ENCODE data around the gene PRKCA.
A peak's percentile ranks its signal among the peaks of the same experiment; 100 is the strongest.
"Not testable (repeated sequence)": the region's sequence is repeated elsewhere in the genome, so short reads cannot be mapped to it uniquely, and the experiment has no call there.

PRKCA gene

DNA sequence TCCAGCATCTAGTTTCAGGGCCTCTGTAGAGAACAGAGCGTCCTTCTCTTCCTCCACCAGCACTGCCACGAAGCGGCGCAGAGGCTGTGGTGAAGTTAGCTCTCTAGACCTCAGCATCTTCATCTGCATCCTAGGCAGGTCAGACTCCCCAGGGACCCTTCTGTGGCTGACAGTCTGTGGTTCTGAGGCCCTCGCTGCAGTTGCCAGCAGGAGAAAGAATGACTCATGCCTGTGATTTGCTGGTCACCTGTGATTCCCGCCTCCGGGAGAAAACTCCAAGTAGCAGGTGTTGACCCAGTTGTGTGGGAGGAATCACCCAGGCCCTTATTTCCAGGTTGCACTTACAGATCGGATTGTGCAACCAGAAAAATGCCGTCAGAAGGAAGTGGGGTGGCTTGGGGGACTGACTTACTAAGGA lies 415.2 kb downstream of the PRKCA start:
- no peaks in the 10 kb centered on the region for H3K9me3 Mint-ChIP-seq
- no peak overlapping the region for H3K27ac Mint-ChIP-seq
- H3K36me3 Mint-ChIP-seq: peaks cover 5% of the 10 kb centered on the region

DNA sequence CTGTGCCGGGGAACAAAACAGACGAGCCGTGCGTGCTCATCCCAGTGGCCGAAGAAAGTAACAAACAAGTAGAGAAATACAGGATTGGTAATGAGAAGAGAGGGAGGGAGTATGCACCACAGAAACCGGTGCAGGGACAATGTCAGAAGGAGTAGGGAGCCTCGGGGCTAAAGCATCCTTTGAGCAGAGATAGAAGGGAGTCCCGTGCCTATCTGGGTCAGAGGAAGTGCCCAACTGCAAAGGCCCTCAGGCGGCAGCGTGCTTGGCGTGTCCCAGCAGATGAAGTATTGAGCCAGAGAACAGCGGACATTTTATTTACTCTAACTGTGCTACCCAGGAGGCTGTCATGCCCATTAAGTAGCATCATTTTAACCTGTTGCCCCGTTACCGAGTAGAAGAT lies 417.6 kb downstream of the PRKCA start:
- Mint-ChIP-seq H3K27ac (no peak overlapping the region), H3K4me1 (peaks cover 18% of the 10 kb centered on the region), H3K9me3 (no peaks in the 10 kb centered on the region), H3K36me3 (peaks cover 5% of the 10 kb centered on the region), H3K4me3 (no peak overlapping the region), H3K27me3 (no peaks in the 10 kb centered on the region)

More for the DNA sequence above, 415.2 kb downstream of the PRKCA start:
- peaks cover 17% of the 10 kb centered on the region for H3K4me1 Mint-ChIP-seq
- H3K4me3 Mint-ChIP-seq: no peak overlapping the region
- no peaks in the 10 kb centered on the region for H3K27me3 Mint-ChIP-seq

DNA sequence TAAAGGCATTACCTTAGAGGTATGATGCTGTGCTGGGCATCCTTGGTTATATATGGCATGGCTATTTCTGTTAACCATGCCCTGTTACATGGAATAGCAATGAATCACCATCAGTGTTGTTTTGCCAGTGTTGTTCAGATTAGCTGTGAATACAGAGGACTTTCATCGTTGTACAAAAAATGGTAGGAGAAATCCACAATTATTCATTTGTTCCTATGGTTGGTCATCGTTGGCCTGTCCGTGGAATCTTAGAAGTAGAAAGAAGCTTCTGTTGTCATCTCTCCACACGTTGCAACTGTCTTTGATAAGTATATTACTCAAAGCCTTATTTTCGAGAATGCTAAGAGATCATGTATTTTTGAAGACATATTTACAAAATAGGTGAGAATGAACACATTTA lies 418.2 kb downstream of the PRKCA start:
- no peaks in the 10 kb centered on the region for H3K27me3 Mint-ChIP-seq
- H3K27ac Mint-ChIP-seq: no peak overlapping the region
- H3K4me3 Mint-ChIP-seq: no peak overlapping the region
- H3K9me3 Mint-ChIP-seq: no peaks in the 10 kb centered on the region
- peaks cover 23% of the 10 kb centered on the region for H3K4me1 Mint-ChIP-seq
- peaks cover 5% of the 10 kb centered on the region for H3K36me3 Mint-ChIP-seq

DNA sequence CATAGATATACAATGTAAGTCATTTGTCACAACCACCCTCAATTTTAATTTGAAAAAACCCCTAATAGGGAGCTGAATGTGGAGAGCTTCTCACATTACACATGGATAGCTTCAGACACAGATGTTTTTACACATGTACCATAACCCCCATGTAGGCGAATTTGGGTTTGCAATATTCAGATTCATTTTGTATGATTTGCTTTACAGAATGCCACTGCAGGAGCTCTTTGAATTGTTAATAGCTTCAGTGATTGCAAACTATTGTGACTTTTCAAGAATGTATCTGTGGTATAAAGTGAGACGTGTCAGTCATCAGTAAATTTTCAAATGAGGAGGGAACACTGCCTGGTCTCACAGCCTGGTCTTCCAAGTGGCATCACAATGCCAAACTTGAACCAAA lies 419.9 kb downstream of the PRKCA start:
- H3K27ac Mint-ChIP-seq: no peak overlapping the region
- H3K27me3 Mint-ChIP-seq: no peaks in the 10 kb centered on the region
- H3K9me3 Mint-ChIP-seq: no peaks in the 10 kb centered on the region
- peaks cover 5% of the 10 kb centered on the region for H3K36me3 Mint-ChIP-seq
- no peak overlapping the region for H3K4me3 Mint-ChIP-seq
- H3K4me1 Mint-ChIP-seq: peaks cover 27% of the 10 kb centered on the region

DNA sequence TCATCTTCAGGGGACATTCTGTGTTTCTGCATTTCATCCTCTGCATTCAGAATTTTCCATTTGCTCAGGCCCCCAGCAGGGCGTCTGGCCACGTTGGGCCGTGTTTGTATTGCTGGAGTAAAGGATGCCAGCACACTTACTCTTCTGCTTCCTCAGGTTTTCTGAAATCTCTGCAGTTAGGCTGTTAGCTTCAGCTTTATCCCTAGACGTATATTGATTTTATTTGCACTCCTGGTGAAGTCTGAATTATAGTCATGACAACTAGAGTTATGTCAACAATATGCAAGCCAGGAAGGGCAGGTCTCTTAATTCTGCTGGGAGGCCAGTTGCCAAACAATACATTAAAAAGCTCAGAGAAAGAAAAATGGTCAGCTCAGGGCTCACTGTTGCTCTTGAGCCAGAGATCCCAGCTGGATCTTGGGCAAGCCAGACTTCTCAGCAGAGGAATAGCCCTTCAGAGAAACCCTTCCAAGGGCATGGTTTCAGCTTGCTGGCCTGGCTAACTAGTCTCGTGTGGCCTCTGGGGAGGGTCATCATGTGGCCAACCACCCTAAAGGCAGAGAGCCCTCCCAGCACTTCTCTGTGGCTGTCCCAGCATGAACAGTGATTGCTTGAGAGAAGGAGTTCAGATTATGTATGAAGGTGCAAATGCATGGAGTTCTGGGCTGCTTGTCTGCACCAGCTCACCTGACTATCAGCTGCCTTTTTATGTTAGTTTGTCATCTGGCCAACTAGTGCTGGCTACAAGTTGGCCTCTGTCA lies 422.3 kb downstream of the PRKCA start:
- Mint-ChIP-seq H3K4me1 (peaks cover 27% of the 10 kb centered on the region), H3K4me3 (no peak overlapping the region), H3K27me3 (no peaks in the 10 kb centered on the region)

DNA sequence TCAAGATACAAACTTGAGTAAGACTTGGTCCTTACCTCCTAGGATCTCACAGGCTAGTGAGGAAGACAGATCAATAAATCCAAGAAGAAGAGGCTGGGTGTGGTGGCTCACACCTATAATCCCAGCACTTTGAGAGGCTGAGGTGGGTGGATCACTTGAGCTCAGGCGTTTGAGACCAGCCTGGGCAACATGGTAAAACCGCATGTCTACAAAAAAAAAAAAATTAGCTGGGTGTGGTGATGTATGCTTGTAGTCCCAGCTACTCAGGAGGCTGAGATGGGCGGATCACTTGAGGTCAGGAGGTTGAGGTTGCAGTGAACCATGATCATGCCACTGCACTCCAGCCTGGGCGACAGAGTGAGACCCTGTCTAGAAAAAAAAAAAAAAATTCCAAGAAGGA lies 423.0 kb downstream of the PRKCA start:
- Mint-ChIP-seq H3K27ac (peak overlapping the region; percentile 73), H3K4me1 (peaks cover 27% of the 10 kb centered on the region)
- H3K9me3 Mint-ChIP-seq, H3K27me3 Mint-ChIP-seq, H3K4me3 Mint-ChIP-seq, H3K36me3 Mint-ChIP-seq: not testable (repeated sequence)

More for the DNA sequence above, 422.3 kb downstream of the PRKCA start:
- Mint-ChIP-seq H3K36me3 (no peaks in the 10 kb centered on the region), H3K9me3 (no peaks in the 10 kb centered on the region), H3K27ac (no peak overlapping the region)

DNA sequence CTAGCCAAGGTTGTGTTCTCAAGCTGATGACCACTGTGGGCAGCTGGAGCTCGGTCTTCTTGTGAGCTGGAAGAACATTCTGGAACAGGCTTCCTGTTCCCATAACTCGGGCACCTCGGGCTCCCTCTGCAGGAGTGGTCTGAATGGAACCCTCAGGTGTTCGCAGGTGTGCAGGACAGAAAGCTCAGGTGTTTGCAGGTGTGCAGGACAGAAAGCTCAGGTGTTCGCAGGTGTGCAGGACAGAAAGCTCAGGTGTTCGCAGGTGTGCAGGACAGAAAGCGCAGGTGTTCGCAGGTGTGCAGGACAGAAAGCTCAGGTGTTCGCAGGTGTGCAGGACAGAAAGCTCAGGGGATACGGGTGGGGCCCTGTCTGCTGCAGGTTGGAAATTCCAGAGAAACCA lies 423.5 kb downstream of the PRKCA start:
- Mint-ChIP-seq H3K27me3 (no peaks in the 10 kb centered on the region), H3K36me3 (no peaks in the 10 kb centered on the region), H3K4me1 (peaks cover 23% of the 10 kb centered on the region), H3K27ac (peak overlapping the region; percentile 84), H3K9me3 (no peaks in the 10 kb centered on the region), H3K4me3 (no peak overlapping the region)

DNA sequence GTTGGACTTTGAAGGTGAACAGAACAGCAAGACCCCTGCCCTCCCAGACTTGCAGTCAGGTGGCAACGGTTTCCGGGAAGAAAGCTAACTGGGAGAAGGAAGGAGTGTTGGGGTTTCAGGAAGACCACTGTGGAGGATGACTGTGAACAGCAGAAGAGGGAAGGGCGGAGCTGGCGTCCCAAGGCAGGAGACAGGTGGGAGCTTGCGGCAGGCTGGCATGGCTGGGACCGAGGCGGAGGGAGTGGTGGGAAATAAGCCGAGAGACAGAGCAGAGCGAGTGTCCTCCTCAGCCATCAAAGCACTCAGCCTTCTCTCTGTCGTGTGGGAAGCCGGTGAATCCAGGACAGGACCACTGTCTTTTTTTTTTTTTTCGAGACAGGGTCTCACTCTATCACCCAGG lies 424.0 kb downstream of the PRKCA start:
- H3K36me3 Mint-ChIP-seq: no peaks in the 10 kb centered on the region
- peaks cover 23% of the 10 kb centered on the region for H3K4me1 Mint-ChIP-seq
- no peak overlapping the region for H3K4me3 Mint-ChIP-seq
- H3K27ac Mint-ChIP-seq: peak overlapping the region; percentile 84
- H3K27me3 Mint-ChIP-seq: no peaks in the 10 kb centered on the region
- H3K9me3 Mint-ChIP-seq: no peaks in the 10 kb centered on the region

DNA sequence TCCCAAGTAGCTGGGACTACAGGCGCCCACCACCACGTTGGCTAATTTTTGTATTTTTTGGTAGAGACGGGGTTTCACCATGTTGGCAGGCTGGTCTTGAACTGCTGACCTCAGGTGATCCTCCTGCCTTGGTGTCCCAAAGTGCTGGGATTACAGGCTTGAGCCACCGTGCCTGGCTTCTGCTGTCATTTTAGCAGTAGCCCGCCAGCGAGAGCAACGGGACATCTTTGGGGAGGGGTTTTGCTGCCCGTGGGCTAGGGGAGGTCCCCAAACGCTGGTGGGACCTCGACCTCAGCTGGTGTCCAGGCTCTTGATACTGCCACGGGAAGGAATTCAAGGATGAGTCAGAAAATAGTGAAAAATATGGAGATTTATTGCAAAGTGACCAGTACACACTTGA lies 424.4 kb downstream of the PRKCA start:
- Mint-ChIP-seq H3K27ac (no peak overlapping the region), H3K27me3 (no peaks in the 10 kb centered on the region), H3K4me1 (peaks cover 23% of the 10 kb centered on the region), H3K36me3 (no peaks in the 10 kb centered on the region), H3K4me3 (no peak overlapping the region), H3K9me3 (no peaks in the 10 kb centered on the region)

DNA sequence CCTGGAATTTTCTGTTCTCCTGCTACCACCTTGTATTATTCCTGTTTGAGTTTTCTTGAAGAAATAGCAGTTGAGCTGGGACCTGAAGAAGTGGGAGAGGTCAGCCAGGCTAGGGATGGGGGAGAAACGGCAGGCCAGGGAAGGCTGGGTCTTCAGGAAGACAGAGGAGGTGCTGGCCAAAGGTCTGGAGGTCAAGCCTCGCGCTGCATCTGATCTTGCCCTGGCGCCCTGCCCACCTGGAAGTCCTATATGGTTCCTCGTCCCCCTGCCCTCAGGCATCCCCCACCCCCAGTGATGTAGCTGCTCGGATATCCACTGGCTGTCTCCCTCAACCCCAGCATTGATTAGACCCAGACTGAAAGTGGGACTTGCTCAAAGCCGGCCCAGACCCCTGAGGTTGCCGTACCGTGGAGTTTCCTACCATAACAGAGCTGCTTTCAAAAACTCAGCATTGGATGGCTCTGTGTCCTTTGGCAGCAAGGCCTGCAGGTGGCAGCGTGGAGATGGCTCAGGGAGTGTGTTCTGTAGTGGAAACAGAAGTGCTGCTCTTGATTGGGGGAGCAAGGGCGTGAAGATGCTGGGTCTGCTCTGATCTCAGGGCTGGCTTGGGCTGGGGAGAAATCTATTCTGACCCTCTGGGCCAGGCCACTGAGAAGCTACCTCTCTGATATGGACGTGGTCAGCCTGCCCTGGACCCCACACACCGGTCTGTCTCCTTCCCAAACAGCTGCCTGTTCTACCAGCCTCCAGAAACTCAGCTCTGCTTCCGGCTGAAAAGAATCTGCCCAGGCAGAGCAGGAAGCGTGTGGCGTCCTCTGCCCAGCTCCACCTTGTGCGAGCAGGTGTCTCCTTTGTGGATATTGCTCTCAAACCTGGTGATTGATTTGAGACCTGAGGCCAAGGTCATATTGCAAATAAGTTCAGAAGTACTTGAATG lies 425.5 kb downstream of the PRKCA start:
- Mint-ChIP-seq H3K27me3 (no peaks in the 10 kb centered on the region), H3K36me3 (peaks cover 2% of the 10 kb centered on the region), H3K4me1 (peaks cover 23% of the 10 kb centered on the region), H3K9me3 (no peaks in the 10 kb centered on the region), H3K27ac (peak overlapping the region; percentile 68), H3K4me3 (no peak overlapping the region)

DNA sequence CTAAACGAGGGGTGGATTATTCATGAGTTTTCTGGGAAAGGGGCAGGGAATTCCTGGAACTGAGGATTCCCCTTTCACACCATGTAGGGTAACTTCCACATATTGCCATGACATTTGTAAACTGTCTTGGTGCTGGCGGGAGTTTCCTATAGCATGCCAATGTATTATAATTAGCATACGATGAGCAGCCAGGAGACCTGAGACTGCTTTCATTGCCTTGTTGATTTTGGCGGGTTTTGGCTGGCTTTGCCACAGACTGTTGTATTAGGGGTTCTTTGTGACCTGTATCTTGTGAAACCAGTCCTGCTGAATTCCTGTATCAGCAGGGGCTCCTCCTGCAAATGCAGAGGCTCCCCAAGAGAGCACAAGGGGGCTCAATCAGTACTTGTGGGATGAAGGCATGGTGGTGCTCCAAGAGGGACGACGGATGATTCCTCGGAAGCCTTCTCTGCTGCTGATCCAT lies 428.1 kb downstream of the PRKCA start:
- Mint-ChIP-seq H3K4me1 (peaks cover 5% of the 10 kb centered on the region), H3K9me3 (no peaks in the 10 kb centered on the region), H3K27ac (no peak overlapping the region), H3K36me3 (peaks cover 5% of the 10 kb centered on the region), H3K27me3 (no peaks in the 10 kb centered on the region), H3K4me3 (no peak overlapping the region)

DNA sequence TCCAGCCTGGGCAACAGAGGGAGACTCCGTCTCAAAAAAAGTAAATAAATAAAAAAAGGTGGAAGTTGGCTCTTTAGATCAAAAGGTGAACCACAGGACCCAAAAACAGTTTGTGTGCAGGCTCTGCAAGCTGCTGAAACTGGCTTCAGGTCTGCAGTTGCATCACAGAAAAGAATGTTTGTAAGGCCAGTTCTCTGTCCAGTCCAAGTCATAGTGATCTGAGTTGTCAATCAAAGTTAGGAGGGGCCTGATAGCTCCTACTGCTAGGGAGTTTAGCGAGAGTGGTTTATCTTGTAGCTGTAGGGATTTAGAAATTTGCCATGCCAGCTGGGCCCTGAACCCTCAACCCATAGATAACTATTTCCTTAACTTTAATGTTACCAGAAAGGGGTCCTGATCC lies 431.3 kb downstream of the PRKCA start:
- Mint-ChIP-seq H3K27me3 (no peaks in the 10 kb centered on the region), H3K36me3 (peaks cover 10% of the 10 kb centered on the region), H3K4me3 (no peak overlapping the region), H3K27ac (no peak overlapping the region), H3K4me1 (no peaks in the 10 kb centered on the region), H3K9me3 (no peaks in the 10 kb centered on the region)

DNA sequence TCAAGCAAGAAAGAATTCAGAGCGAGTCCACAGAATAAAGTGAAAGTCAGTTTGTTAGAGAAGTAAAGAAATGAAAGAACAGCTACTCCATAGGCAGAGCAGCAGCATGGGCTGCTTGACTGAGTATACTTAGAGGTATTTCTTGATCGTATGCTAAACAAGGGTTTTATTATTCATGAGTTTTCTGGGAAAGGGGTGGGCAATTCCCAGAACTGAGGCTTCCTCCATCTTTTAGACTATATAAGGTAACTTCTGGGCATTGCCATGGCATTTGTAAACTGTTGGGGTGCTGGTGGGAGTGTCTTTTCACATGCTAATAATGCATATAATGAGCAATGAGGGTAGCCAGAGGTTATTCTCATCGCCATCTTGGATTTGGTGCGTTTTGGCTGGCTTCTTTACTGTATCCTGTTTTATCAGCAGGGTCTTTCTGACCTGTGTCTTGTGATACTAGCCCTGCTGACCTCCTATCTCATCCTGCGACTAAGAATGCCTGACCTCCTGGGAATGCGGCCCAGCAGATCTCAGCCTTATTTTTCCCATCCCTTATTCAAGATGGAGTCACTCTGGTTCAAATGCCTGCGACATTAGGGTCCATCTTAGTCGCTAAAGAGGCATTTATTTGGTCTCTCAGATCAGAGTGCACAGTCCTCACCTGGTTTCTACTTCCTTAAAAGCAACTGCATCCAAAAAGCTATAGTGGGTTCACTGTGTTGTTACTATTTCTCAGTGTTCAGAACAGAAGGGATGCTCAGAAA lies 432.0 kb downstream of the PRKCA start:
- Mint-ChIP-seq H3K4me3 (no peak overlapping the region), H3K27ac (no peak overlapping the region)

DNA sequence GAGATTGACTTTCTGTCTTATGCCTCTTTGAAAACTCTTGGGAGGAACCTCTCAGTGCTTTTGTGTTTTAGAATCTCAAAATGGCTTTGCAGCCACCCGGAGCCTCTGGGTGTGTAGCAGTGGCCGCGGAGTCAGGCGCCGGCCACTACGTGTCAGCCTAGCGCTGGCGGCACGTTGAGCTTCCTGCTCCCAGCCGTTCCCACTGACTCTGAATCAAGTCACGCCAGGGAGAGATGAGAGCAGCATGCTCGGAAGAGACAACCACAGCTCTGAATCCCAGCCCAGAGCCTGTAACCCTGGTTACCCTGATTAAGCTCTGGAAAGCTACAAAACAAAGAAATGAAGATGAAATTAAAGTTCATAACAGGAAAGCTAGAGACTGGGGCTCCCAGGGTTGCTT lies 435.1 kb downstream of the PRKCA start:
- peaks cover 11% of the 10 kb centered on the region for H3K36me3 Mint-ChIP-seq
- H3K9me3 Mint-ChIP-seq: no peaks in the 10 kb centered on the region
- H3K27me3 Mint-ChIP-seq: no peaks in the 10 kb centered on the region
- no peak overlapping the region for H3K4me3 Mint-ChIP-seq
- H3K27ac Mint-ChIP-seq: peak overlapping the region; percentile 51
- no peaks in the 10 kb centered on the region for H3K4me1 Mint-ChIP-seq

More for the DNA sequence above, 432.0 kb downstream of the PRKCA start:
- H3K4me1 Mint-ChIP-seq: no peaks in the 10 kb centered on the region
- no peaks in the 10 kb centered on the region for H3K9me3 Mint-ChIP-seq
- H3K36me3 Mint-ChIP-seq: peaks cover 10% of the 10 kb centered on the region
- no peaks in the 10 kb centered on the region for H3K27me3 Mint-ChIP-seq

DNA sequence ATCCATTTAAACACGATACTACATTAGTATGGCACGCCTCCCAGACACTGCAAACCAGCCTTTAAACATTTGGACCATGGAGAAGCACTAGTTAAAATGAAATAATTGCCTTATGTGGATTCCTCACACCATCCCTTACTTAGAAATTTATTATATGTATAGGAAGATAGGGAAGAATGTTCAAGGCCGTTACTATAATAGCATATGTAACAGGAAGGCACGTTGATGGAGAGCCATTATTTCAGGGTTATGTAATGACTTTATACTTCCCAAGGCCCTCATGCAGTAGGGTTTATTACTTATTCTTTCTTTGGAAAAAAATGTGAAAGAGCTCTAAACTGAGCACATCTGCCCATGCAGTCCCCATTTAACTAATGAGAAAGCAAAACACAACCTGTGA lies 435.9 kb downstream of the PRKCA start:
- no peaks in the 10 kb centered on the region for H3K4me1 Mint-ChIP-seq
- H3K4me3 Mint-ChIP-seq: no peak overlapping the region
- no peaks in the 10 kb centered on the region for H3K9me3 Mint-ChIP-seq
- H3K36me3 Mint-ChIP-seq: peaks cover 7% of the 10 kb centered on the region
- no peaks in the 10 kb centered on the region for H3K27me3 Mint-ChIP-seq
- H3K27ac Mint-ChIP-seq: no peak overlapping the region

All from activated naive CD4-positive, alpha-beta T cell treated with anti-CD3 and anti-CD28 coated beads, Interleukin-2, amount 50 U/mL, for 24 hours (primary cell).